H1 (cell line): ENCODE data around the gene KIFC1. TPM values are rescaled to one million over a fixed set of nuclear protein-coding genes. Genes with fewer than 3 reads are reported as not detected.
"Not testable (repeated sequence)": the region's sequence is repeated elsewhere in the genome, so short reads cannot be mapped to it uniquely, and the experiment has no call there.

ENCODE experiments used
- CTCF ChIA-PET: fragments of 300-600 bp; sonication (Branson Sonifier 250); formaldehyde crosslinking; loops from one replicate; lab custom pipeline; 2021; ENCODE audit not compliant: partially characterized antibody; lab: Charles Lee
- POLR2A ChIA-PET: fragments of 300-600 bp; sonication (Branson Sonifier 250); formaldehyde crosslinking; loops from one replicate; lab custom pipeline; 2021; ENCODE audit warnings: inconsistent platforms; ENCODE audit not compliant: partially characterized antibody; lab: Charles Lee
- DNase-seq, 2 experiments: peaks; one replicate each; pipeline versions ENCODE4 v3.0.0 to v3.0.0-alpha.2; 2010 to 2022; ENCODE audit warnings: low spot score in 2 of 2, low read depth in 1 of 2, mixed read lengths in 1 of 2
- FAIRE-seq: peaks from 2 replicates; lab custom pipeline; 2011; peaks lifted over from hg19 to GRCh38; lab: Jason Lieb, UNC
- H2AFZ ChIP-seq: 2 replicates; pipeline ENCODE4 v1.8.1; 2012; ENCODE audit warnings: low read length, inconsistent platforms
- H2AK5ac ChIP-seq: 2 replicates; pipeline ENCODE4 v1.6.1; 2013; ENCODE audit warnings: low read depth, low read length
- H2BK120ac ChIP-seq: replicated peaks from 2 replicates; pipeline ENCODE3; 2013; ENCODE audit warnings: low read depth, low read length, inconsistent platforms
- H2BK12ac ChIP-seq: 2 replicates; pipeline ENCODE4 v1.6.1; 2013; ENCODE audit warnings: low read depth, low read length
- H2BK15ac ChIP-seq: 2 replicates; pipeline ENCODE4 v1.6.1; 2013; ENCODE audit warnings: low read length
- H2BK20ac ChIP-seq: 2 replicates; pipeline ENCODE4 v1.6.1; 2013; ENCODE audit warnings: low read length
- H2BK5ac ChIP-seq: 2 replicates; pipeline ENCODE4 v1.6.1; 2013; ENCODE audit warnings: low read depth, low read length
- H3K14ac ChIP-seq: 2 replicates; pipeline ENCODE4 v1.6.1; 2013; ENCODE audit warnings: inconsistent platforms; ENCODE audit not compliant: insufficient read length
- H3K18ac ChIP-seq: 2 replicates; pipeline ENCODE4 v1.6.1; 2013; ENCODE audit warnings: low read length; ENCODE audit errors: extremely low read depth
- H3K23ac ChIP-seq: 2 replicates; pipeline ENCODE4 v1.6.1; 2013; ENCODE audit warnings: inconsistent platforms; ENCODE audit not compliant: insufficient read length
- H3K23me2 ChIP-seq: 2 replicates; pipeline ENCODE4 v1.6.1; 2013; ENCODE audit warnings: low read depth, low read length
- H3K27ac ChIP-seq: 2 replicates; pipeline ENCODE4 v1.6.1; 2011; ENCODE audit warnings: low read depth, low read length, inconsistent platforms
- H3K27me3 ChIP-seq, 4 experiments: replicated peaks in 1 of 4; 1 replicate in 1 of 4; 2 replicates in 3 of 4; pipeline versions ENCODE4 v1.6.1 to v1.8.1; 2011 to 2013; ENCODE audit warnings: low read length in 3 of 4, mild to moderate bottlenecking in 3 of 4, inconsistent platforms in 2 of 4, mixed read lengths in 2 of 4, moderate library complexity in 1 of 4; ENCODE audit not compliant: control insufficient read depth in 3 of 4, insufficient read depth in 3 of 4; ENCODE audit errors: extremely low read depth in 1 of 4
- H3K36me3 ChIP-seq, 4 experiments: 2 replicates each; pipeline versions ENCODE4 v1.6.1 to v1.8.1; 2011 to 2013; ENCODE audit warnings: mild to moderate bottlenecking in 4 of 4, low read length in 3 of 4, moderate library complexity in 2 of 4, control low read depth in 1 of 4, inconsistent platforms in 1 of 4; ENCODE audit not compliant: insufficient read depth in 4 of 4, control insufficient read depth in 2 of 4
- H3K4ac ChIP-seq: replicated peaks from 2 replicates; pipeline ENCODE3; 2013; ENCODE audit warnings: low read length, low read depth, mixed read lengths, inconsistent platforms; ENCODE audit not compliant: insufficient read length
- H3K4me1 ChIP-seq, 4 experiments: replicated peaks in 1 of 4; 1 replicate in 1 of 4; 2 replicates in 3 of 4; pipeline versions ENCODE4 v1.6.1 to v1.8.1; 2011 to 2013; ENCODE audit warnings: low read length in 3 of 4, inconsistent platforms in 2 of 4, mixed read lengths in 1 of 4; ENCODE audit not compliant: insufficient read depth in 4 of 4, control insufficient read depth in 3 of 4
- H3K4me2 ChIP-seq, 2 experiments: 2 replicates each; pipeline versions ENCODE4 v1.6.1 to v1.8.1; 2011 to 2013; ENCODE audit warnings: low read depth in 2 of 2, low read length in 2 of 2, control low read depth in 1 of 2, inconsistent platforms in 1 of 2, mild to moderate bottlenecking in 1 of 2; ENCODE audit not compliant: insufficient read depth in 1 of 2
- H3K4me3 ChIP-seq, 4 experiments: fragments of 200-600, 300-600 bp in 1 of 4; sonication (generic), shearing (Covaris generic), sonication (Bioruptor Twin) in 1 of 4; 2 replicates each; pipeline versions ENCODE4 v1.5.1 to v1.8.1; 2011 to 2016; ENCODE audit warnings: low read length in 4 of 4, low read depth in 3 of 4, control low read depth in 2 of 4, inconsistent platforms in 2 of 4, mild to moderate bottlenecking in 2 of 4, mixed read lengths in 1 of 4, moderate library complexity in 1 of 4; ENCODE audit not compliant: insufficient read depth in 2 of 4; ENCODE audit errors: extremely low read depth in 1 of 4
- H3K56ac ChIP-seq: replicated peaks from 2 replicates; pipeline ENCODE3; 2013; ENCODE audit warnings: low read depth, mild to moderate bottlenecking, mixed read lengths, low read length, inconsistent platforms; ENCODE audit not compliant: insufficient read length
- H3K79me1 ChIP-seq: 2 replicates; pipeline ENCODE4 v1.6.1; 2013; ENCODE audit warnings: low read depth, low read length, control low read depth
- H3K79me2 ChIP-seq, 2 experiments: 2 replicates each; pipeline versions ENCODE4 v1.6.1 to v1.8.1; 2012 to 2013; ENCODE audit warnings: low read length in 2 of 2, mild to moderate bottlenecking in 2 of 2, inconsistent platforms in 1 of 2; ENCODE audit not compliant: insufficient read depth in 2 of 2, control insufficient read depth in 1 of 2
- H3K9ac ChIP-seq, 4 experiments: replicated peaks in 1 of 4; 1 replicate in 1 of 4; 2 replicates in 3 of 4; pipeline versions ENCODE4 v1.6.1 to v1.8.1; 2011 to 2013; ENCODE audit warnings: low read depth in 3 of 4, low read length in 3 of 4, control low read depth in 2 of 4, mild to moderate bottlenecking in 2 of 4, moderate library complexity in 2 of 4, inconsistent platforms in 1 of 4; ENCODE audit errors: extremely low read depth in 1 of 4
- H3K9me3 ChIP-seq, 2 experiments: 2 replicates each; pipeline versions ENCODE4 v1.6.1 to v1.8.1; 2012 to 2013; ENCODE audit warnings: mild to moderate bottlenecking in 2 of 2, moderate library complexity in 2 of 2, control low read depth in 1 of 2, inconsistent platforms in 1 of 2, low read depth in 1 of 2, low read length in 1 of 2, mixed read lengths in 1 of 2; ENCODE audit not compliant: insufficient read depth in 2 of 2
- H4K20me1 ChIP-seq, 2 experiments: replicated peaks in 1 of 2; 2 replicates each; pipeline versions ENCODE3 to v1.8.1; 2011 to 2013; ENCODE audit warnings: inconsistent platforms in 2 of 2, low read length in 2 of 2, mild to moderate bottlenecking in 1 of 2; ENCODE audit not compliant: insufficient read depth in 2 of 2, control insufficient read depth in 1 of 2
- H4K5ac ChIP-seq: 2 replicates; pipeline ENCODE4 v1.6.1; 2013; ENCODE audit warnings: low read length, low read depth, mixed read lengths, inconsistent platforms; ENCODE audit not compliant: insufficient read length
- H4K8ac ChIP-seq: 2 replicates; pipeline ENCODE4 v1.8.0; 2013; ENCODE audit warnings: mild to moderate bottlenecking, moderate library complexity, low read length, inconsistent platforms; ENCODE audit not compliant: insufficient read depth; ENCODE audit errors: extremely low read depth
- H4K91ac ChIP-seq: replicated peaks from 2 replicates; pipeline ENCODE3; 2013; ENCODE audit warnings: low read length, mixed read lengths, inconsistent platforms; ENCODE audit not compliant: insufficient read length
- SP2 ChIP-seq: IDR thresholded peaks from 2 replicates; pipeline ENCODE4 v1.6.1; 2012; ENCODE audit warnings: mild to moderate bottlenecking, low read length, inconsistent platforms
- WGBS, 2 experiments: shearing (Covaris generic) in 1 of 2; methylation state at CpG; one replicate each; pipeline versions ENCODE4 v1.1.6 to v1.1.7; 2013 to 2015; ENCODE audit warnings: low lambda C conversion rate in 2 of 2, mixed read lengths in 2 of 2, inconsistent platforms in 1 of 2, low coverage in 1 of 2, missing lambda C conversion rate in 1 of 2; ENCODE audit not compliant: insufficient replicate concordance in 2 of 2, insufficient coverage in 1 of 2, insufficient read length in 1 of 2; ENCODE audit errors: extremely low coverage in 1 of 2, missing lambda C conversion rate in 1 of 2; 5-methylcytosine and 5-hydroxymethylcytosine counted together
- polyA plus RNA-seq, 7 experiments: library from polyadenylated mRNA; depleted of rRNA in 3 of 7; stranded (reverse) in 5 of 7; unstranded in 2 of 7; fragments of >200 nt in 5 of 7; fragments of 200-250 nt in 2 of 7; gene quantifications; 1 replicate in 5 of 7; 2 replicates in 1 of 7; 4 replicates in 1 of 7; pipeline versions ENCODE4 v1.2.1 to v1.2.3, GENCODE V29; 2011 to 2013; ENCODE audit warnings: missing spikeins in 2 of 7, mixed read lengths in 2 of 7
- total RNA-seq: library from RNA; stranded (reverse); fragmentation: NEBNext Ultra II Directional; extraction: Animal tissue kit (Norgen Biotek cat#: 25700); gene quantifications from 2 replicates; pipeline ENCODE4 v1.2.1, GENCODE V29; 2021

The KIFC1 gene
- total and polyA plus RNA-seq, 2 of the 8 experiments (the other 6 are each of a cell fraction or from before 2014, with no cell fraction given): 46.6 to 64.3 TPM

DNA sequence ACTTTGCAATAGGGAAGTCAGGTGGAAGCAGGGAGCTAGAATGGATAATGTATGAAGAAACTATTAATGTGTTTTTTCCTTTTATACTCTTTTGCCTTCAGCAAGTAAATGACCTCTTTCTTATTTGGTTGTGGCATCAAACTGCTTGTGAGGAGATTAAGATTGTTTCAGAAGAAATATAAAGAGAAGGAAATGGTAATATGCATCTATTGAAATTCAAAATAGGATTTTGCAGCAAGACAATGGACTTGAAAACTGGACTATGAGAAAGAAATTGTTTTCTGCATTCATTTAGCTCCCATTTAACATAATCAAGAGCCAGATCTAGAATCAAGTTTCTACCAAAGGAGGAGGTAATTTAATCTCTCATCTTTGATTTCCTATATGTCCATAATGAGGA lies 32.3 kb upstream of the KIFC1 start (continued):
- TF ChIP-seq SP2: no peak

DNA sequence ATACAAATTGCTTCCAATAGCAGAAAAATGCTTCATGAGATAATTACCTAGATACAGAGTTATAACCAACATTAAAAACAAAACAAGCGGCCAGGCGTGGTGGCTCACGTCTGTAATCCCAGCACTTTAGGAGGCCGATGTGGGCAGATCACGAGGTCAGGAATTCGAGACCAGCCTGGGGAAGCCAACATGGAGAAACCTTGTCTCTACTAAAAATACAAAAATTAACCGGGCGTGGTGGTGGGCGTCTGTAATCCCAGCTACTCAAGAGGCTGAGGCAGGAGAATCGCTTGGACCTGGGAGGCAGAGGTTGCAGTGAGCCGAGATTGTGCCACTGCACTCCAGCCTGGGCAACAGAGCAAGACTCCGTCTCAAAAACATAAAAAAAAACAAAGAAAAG lies 28.1 kb upstream of the KIFC1 start:
- H2AFZ ChIP-seq, H3K4ac ChIP-seq, H4K91ac ChIP-seq, POLR2A ChIA-PET, H4K20me1 ChIP-seq, H2BK12ac ChIP-seq, H3K9me3 ChIP-seq, H4K8ac ChIP-seq, H4K5ac ChIP-seq, FAIRE-seq, H3K36me3 ChIP-seq, H3K4me1 ChIP-seq, H3K4me2 ChIP-seq, H2BK120ac ChIP-seq, H3K27ac ChIP-seq, H2BK15ac ChIP-seq, H2AK5ac ChIP-seq, H3K56ac ChIP-seq, H3K23me2 ChIP-seq, H3K27me3 ChIP-seq, H3K23ac ChIP-seq, H3K4me3 ChIP-seq, H3K14ac ChIP-seq, DNase-seq, H3K79me2 ChIP-seq, H3K18ac ChIP-seq, H3K79me1 ChIP-seq, H3K9ac ChIP-seq, H2BK5ac ChIP-seq, H2BK20ac ChIP-seq: not testable (repeated sequence)
- WGBS, 2 experiments: 93% methylated on average over 12 of the region's 12 CpGs; no CpG with 5 or more reads in 1 of the 2 experiments
- CTCF ChIA-PET: interaction anchor here (1.0 to 2.5 kb wide), 3 partner anchors 21 to 64 kb away, joined by 3 to 11 read pairs (median 3); no protein-coding TSS in a partner anchor
